Activated T-helper 2 cell treated with anti-CD3 and anti-CD28 coated beads, Interferon-gamma antibody, Interleukin-2, Interleukin-4, amounts not matched to agents 10 μg/mL and 5 μg/mL and 100 μg/mL, durations not matched to agents 14 hours and 24 hours and 36 hours (primary cell): ENCODE data around the gene ABRAXAS1. TPM values are rescaled to one million over a fixed set of nuclear protein-coding genes. Genes with fewer than 3 reads are reported as not detected.

Experiments used
- DNase-seq: peaks from one replicate; pipeline ENCODE4 v3.0.0; 2021; ENCODE audit warnings: low spot score
- H3K27ac Mint-ChIP-seq: one replicate; pipeline ENCODE4 v1.8.0; 2021; ENCODE audit warnings: mixed read lengths
- H3K27me3 Mint-ChIP-seq: one replicate; pipeline ENCODE4 v1.8.0; 2021; ENCODE audit warnings: low read depth, mixed read lengths
- H3K36me3 Mint-ChIP-seq: one replicate; pipeline ENCODE4 v1.8.0; 2021; ENCODE audit warnings: low read depth, mixed read lengths
- H3K4me1 Mint-ChIP-seq: one replicate; pipeline ENCODE4 v1.8.0; 2021; ENCODE audit warnings: low read depth, mixed read lengths
- H3K4me3 Mint-ChIP-seq: one replicate; pipeline ENCODE4 v1.8.0; 2021; ENCODE audit warnings: low read depth, mild to moderate bottlenecking, moderate library complexity, mixed read lengths
- H3K9me3 Mint-ChIP-seq: one replicate; pipeline ENCODE4 v1.8.0; 2021; ENCODE audit warnings: mixed read lengths
- intact Hi-C: fragments of 100-400 bp; cut with micrococcal nuclease; formaldehyde crosslinking; loops from one replicate; pipeline ENCODE4 v1.15.1; 2023
- total RNA-seq: library from RNA; stranded (reverse); gene quantifications from 2 replicates; pipeline ENCODE4 v1.2.3, GENCODE V29; 2022

ABRAXAS1 gene
- total RNA-seq, 1 donor from 2014 or later: 15.7 TPM

DNA sequence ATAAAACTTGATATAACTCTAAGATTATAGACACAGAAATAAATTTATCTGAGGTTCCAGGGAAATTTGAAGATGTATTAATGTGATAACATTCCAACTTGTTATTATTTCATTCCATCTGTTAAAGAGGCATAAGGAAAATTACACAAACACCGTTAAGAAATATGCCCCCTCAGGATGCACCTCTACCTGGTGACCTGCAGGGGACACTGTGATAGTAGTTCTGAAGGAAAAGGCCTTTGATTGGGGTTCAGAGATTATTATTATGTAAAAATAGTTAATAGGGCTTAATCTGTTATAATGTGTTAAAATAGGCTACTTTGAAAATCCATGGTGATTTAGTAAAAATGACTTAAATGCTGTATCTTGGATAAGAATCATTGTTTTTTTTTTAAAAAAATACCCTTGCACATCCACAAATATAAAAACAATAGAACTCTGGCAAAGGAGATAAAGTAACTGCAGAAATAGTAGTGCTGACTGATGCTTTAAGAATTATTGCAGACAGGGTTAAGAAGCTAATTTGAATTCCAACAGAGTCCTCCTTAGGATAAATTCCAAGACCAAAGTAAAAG is 6.1 kb upstream of the ABRAXAS1 start:
- no peak overlapping the region for H3K4me3 Mint-ChIP-seq

DNA sequence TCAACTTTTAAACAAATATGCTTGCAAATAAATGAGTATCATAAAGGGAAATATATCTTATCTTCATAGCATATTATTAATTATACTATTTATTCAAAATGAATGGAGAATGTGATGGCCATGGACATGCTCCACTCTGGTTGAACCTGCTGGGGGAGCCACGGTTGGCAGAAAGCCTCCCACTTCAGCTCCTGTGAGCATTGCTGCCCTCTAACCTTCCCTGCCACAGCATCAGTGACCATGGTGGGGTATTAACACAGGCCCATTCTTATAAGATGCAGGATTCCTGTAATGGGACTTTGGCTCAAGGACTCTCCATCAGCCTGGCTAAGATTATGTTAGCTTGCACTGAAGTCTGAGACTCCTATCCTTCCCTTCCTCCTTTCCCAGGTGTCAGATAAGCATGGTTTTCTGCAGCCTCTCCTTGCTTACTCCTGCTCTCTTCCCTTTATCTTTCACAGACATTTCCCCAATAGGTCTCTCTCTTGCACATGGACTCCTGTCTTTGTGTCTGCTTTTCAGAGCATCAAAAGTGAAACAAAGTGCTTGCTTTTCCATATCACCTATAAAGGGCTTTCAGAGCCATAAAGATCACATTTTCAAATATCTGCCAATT is 4.9 kb upstream of the ABRAXAS1 start:
- H3K36me3 Mint-ChIP-seq: no peaks in the 10 kb centered on the region
- no peak overlapping the region for H3K4me3 Mint-ChIP-seq
- no peaks in the 10 kb centered on the region for H3K9me3 Mint-ChIP-seq
- DNase-seq: no peak
- intact Hi-C loops: loop anchor here (10.0 kb wide), 1 partner anchor 205 kb away; the partner anchor contains the start of gene COQ2
- no peak overlapping the region for H3K27ac Mint-ChIP-seq
- H3K4me1 Mint-ChIP-seq: peaks cover 6% of the 10 kb centered on the region
- no peaks in the 10 kb centered on the region for H3K27me3 Mint-ChIP-seq

More for the DNA sequence above, 6.1 kb upstream of the ABRAXAS1 start:
- Mint-ChIP-seq H3K27ac (no peak overlapping the region), H3K4me1 (peaks cover 2% of the 10 kb centered on the region), H3K36me3 (no peaks in the 10 kb centered on the region), H3K9me3 (no peaks in the 10 kb centered on the region), H3K27me3 (no peaks in the 10 kb centered on the region)
- intact Hi-C loops: loop anchor here (1.0 kb wide), 1 partner anchor 149 kb away; no protein-coding TSS in a partner anchor
- DNase-seq: no peak

DNA sequence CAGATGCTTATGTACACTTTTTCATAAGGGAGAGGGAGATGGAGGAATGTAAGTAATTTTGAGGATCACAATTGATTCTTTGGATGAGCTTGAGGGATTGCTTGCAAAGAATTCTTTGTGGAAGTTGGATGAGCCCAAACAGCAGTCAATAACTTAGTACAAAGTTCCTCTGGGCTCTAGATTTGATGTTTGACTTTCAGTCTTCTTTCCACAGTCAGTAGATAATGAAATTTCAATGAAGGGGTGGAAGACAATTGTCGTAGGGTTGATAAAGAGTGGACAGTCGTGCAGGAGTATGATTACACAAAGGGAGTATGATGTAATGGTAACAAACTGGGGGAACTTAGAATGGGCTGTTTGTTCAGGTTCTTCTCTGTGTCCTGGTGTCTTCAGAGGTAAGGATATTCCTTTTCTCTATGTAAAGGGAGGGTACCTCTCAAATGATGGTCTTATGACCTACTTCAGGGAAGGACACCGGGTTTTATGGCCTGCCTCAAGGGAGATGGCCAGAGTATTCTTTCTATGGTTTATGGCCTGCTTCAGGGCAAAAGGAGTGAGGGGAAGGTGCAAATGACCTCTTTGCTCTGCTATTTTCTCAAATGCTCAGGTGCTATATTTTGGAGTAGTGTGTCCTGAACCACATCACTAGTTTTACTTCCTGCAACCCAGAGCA is 1.7 kb upstream of the ABRAXAS1 start:
- Mint-ChIP-seq H3K36me3 (peaks cover 4% of the 10 kb centered on the region), H3K4me1 (peaks cover 14% of the 10 kb centered on the region), H3K4me3 (peak overlapping the region; percentile 30), H3K9me3 (no peaks in the 10 kb centered on the region), H3K27me3 (no peaks in the 10 kb centered on the region), H3K27ac (peak overlapping the region; percentile 26)
- no peak for DNase-seq
- intact Hi-C loops: loop anchor here (10.0 kb wide), 1 partner anchor 202 kb away; the partner anchor contains the start of gene COQ2

DNA sequence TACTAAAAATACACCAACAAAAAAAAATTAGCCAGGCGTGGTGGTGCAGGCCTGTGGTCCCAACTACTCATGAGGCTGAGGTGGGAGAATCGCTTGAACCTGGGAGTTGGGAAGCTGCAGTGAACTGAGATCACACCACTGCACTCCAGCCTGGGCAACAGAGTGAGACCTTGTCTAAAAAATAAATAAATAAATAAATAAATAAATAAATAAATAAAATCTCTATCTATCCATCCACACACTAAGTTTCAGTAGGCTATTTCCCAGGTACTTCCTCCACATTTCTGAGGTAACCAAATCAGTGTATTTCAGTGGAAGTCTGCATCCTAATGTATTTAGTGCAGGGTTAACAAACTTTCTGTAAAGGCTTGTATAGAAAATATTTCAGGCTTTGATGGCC is 10.9 kb downstream of the ABRAXAS1 start:
- H3K27ac Mint-ChIP-seq: no peak overlapping the region
- H3K9me3 Mint-ChIP-seq: no peaks in the 10 kb centered on the region
- H3K27me3 Mint-ChIP-seq: no peaks in the 10 kb centered on the region
- no peak for DNase-seq
- peaks cover 2% of the 10 kb centered on the region for H3K4me1 Mint-ChIP-seq
- peaks cover 21% of the 10 kb centered on the region for H3K36me3 Mint-ChIP-seq
- intact Hi-C loops: no loop called here
- H3K4me3 Mint-ChIP-seq: no peak overlapping the region

DNA sequence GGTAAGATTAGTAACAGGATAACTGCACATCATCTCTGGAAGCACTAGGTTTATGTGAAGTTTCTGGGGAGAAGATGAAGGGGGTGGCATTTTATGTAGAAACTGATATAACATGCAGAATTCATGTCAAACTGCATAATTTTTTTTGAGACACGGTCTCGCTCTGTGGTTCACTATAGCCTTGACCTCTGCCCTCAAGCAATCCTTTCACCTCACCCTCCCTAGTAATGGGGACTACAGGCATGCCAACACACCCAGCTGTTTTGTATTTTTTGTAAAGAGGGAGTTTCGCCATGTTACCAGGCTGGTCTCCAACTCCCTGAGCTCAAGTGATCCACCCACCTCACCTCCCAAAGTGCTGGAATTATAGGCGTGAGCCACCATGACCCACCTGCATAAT is 11.5 kb downstream of the ABRAXAS1 start:
- no peak overlapping the region for H3K4me3 Mint-ChIP-seq
- no peaks in the 10 kb centered on the region for H3K27me3 Mint-ChIP-seq
- no peak for DNase-seq
- no peak overlapping the region for H3K27ac Mint-ChIP-seq
- peaks cover 22% of the 10 kb centered on the region for H3K36me3 Mint-ChIP-seq
- peaks cover 2% of the 10 kb centered on the region for H3K4me1 Mint-ChIP-seq
- no peaks in the 10 kb centered on the region for H3K9me3 Mint-ChIP-seq
- intact Hi-C loops: no loop called here

DNA sequence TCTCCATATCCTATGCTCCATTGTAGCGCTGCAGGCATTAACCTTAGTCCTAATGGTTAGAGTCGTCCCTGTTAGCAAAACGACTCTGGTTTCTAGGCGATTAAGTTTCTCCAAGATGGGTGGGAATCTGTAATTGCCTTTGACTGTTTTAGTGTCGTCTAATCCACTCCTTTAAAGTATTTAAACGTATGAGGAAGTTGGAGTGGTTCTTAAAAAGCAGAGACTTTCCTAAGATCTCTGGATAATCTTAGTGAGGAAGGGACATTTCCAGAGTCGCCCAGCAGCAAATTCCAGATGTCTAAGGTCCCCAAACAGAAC is 28.8 kb downstream of the ABRAXAS1 start:
- Mint-ChIP-seq H3K27me3 (no peaks in the 10 kb centered on the region), H3K36me3 (peaks cover 71% of the 10 kb centered on the region), H3K4me3 (peak overlapping the region; percentile 97), H3K27ac (peak overlapping the region; percentile 98), H3K4me1 (peaks cover 34% of the 10 kb centered on the region), H3K9me3 (no peaks in the 10 kb centered on the region)
- intact Hi-C loops: loop anchor here (5.0 kb wide), 3 partner anchors 239 to 1084 kb away; partner anchors contain the start of genes HNRNPD and PLAC8
- no peak for DNase-seq

DNA sequence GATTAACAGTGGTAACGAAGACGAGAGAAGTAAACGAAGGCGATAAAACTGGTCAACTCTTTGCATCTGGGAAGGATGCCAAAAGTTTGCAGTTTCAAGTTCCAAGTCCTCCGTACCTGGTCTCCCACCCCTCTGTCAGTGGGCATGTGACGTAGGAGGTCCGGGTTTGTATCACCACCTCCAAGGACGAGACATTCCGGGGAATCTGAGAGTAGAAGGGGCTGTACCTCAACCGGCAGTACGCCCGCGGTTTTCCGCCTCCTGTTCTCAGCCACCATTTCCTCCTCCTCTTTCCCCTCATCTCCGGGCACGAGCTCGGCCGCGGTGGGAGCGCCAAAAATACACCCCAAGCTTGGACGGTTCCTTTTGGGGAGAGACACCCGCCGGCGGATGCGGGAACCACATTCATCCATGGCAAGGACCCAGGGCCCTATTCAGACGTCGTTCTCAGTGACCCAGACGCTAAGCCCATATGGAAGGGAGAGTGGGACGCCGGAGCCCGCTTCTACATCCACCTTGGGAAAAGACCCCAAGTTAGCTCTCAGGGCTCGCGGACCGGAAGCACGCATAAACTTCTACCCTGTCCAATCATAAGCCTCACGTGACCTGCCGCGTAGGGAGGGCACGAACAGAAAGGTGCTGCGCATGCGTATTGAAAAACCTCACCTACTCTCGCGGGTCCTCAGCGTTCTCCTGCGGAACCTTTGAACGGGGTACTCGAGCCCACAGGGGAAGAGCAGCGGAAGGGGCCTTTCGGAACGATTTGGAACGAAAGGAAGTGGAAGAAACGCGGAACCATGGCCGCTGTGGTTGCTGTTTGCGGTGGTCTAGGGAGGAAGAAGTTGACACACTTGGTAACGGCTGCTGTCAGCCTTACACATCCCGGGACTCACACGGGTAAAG is 29.4 kb downstream of the ABRAXAS1 start, which contains the start of the genes HELQ and MRPS18C:
TSS of gene HELQ (minus strand) at position 543 of the 903 bp plus-strand sequence. CDS start at position 413, 130 bp downstream.
TSS of gene MRPS18C (plus strand) at position 778 of the 903 bp plus-strand sequence. CDS start at position 798, 20 bp downstream.
- intact Hi-C loops: loop anchor here (1.0 to 5.0 kb wide), 10 partner anchors 30 to 1083 kb away; partner anchors contain the start of genes ABRAXAS1, COPS4, ENOPH1 and HNRNPD
- peaks cover 66% of the 10 kb centered on the region for H3K36me3 Mint-ChIP-seq
- H3K4me1 Mint-ChIP-seq: peaks cover 34% of the 10 kb centered on the region
- DNase-seq: peak; percentile 95
- H3K27me3 Mint-ChIP-seq: no peaks in the 10 kb centered on the region
- H3K27ac Mint-ChIP-seq: peak within 1 kb of the TSS; percentile 98
- no peaks in the 10 kb centered on the region for H3K9me3 Mint-ChIP-seq
- peak within 1 kb of the TSS; percentile 97 for H3K4me3 Mint-ChIP-seq

DNA sequence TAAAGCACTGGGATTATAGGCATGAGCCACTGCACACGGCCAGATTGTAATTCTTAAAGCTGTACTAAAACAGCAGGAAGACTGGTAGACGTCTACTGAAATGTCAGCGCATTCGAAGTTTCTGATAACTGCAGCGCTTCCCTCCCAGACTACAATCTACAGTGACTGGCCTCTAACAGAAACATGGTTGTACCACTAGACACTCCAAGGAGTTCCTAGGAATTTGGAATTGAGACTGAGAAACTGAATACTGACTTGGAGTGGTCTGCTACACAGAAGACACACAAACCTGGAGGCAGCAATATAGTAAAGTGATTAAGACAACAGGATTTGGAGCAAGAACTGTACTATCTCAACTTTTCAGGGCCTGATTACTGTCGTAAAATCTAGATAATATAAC is 30.2 kb downstream of the ABRAXAS1 start:
- intact Hi-C loops: loop anchor here (1.0 to 5.0 kb wide), 10 partner anchors 31 to 1082 kb away; partner anchors contain the start of genes ABRAXAS1, COPS4, ENOPH1 and HNRNPD
- Mint-ChIP-seq H3K9me3 (no peaks in the 10 kb centered on the region), H3K4me3 (peak overlapping the region; percentile 97), H3K4me1 (peaks cover 34% of the 10 kb centered on the region), H3K27ac (peak overlapping the region; percentile 98), H3K27me3 (no peaks in the 10 kb centered on the region), H3K36me3 (peaks cover 60% of the 10 kb centered on the region)
- no peak for DNase-seq

DNA sequence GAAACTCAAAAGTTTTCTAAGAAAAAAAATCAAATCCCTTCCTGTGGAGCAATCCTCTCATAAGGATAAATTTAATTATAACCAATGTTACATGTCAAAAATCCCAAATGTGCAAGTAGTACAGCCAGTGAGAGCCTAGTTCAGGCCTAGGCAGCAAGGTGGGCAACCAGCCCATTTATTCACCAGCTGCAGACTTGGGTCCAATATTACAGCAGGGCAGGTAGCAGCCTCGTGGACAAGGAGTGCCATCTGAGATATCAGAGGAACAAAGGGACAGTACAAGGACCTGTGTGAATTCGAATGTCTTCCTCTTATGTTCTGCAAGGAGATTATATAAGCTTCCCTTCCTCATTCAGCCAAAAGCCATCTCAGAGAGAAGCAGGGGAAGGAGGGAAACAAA is 35.9 kb downstream of the ABRAXAS1 start:
- H3K27ac Mint-ChIP-seq: no peak overlapping the region
- H3K9me3 Mint-ChIP-seq: no peaks in the 10 kb centered on the region
- no peak overlapping the region for H3K4me3 Mint-ChIP-seq
- peaks cover 44% of the 10 kb centered on the region for H3K36me3 Mint-ChIP-seq
- peaks cover 11% of the 10 kb centered on the region for H3K4me1 Mint-ChIP-seq
- intact Hi-C loops: no loop called here
- DNase-seq: no peak
- H3K27me3 Mint-ChIP-seq: no peaks in the 10 kb centered on the region

DNA sequence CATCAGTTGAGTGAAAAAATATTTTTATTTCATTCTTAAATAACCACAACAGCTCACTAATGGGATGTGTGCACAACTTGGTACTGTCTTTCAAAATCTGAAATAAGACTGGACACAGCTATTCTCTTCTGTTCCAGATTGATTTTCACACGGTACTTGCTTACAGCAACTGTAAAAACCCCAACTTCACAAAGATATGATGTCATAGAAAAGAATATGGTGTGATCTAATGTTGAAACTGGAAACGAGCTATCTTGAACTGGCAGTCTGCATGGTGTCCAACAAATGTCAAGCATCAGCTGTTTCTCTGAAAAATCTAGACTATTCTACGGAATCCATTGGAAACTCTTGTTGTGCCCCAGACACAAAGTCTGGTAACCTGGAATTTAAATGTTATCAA is 44.0 kb downstream of the ABRAXAS1 start:
- no peak overlapping the region for H3K4me3 Mint-ChIP-seq
- H3K27me3 Mint-ChIP-seq: no peaks in the 10 kb centered on the region
- no peak overlapping the region for H3K27ac Mint-ChIP-seq
- intact Hi-C loops: no loop called here
- H3K36me3 Mint-ChIP-seq: peaks cover 35% of the 10 kb centered on the region
- no peaks in the 10 kb centered on the region for H3K9me3 Mint-ChIP-seq
- DNase-seq: no peak
- no peaks in the 10 kb centered on the region for H3K4me1 Mint-ChIP-seq

DNA sequence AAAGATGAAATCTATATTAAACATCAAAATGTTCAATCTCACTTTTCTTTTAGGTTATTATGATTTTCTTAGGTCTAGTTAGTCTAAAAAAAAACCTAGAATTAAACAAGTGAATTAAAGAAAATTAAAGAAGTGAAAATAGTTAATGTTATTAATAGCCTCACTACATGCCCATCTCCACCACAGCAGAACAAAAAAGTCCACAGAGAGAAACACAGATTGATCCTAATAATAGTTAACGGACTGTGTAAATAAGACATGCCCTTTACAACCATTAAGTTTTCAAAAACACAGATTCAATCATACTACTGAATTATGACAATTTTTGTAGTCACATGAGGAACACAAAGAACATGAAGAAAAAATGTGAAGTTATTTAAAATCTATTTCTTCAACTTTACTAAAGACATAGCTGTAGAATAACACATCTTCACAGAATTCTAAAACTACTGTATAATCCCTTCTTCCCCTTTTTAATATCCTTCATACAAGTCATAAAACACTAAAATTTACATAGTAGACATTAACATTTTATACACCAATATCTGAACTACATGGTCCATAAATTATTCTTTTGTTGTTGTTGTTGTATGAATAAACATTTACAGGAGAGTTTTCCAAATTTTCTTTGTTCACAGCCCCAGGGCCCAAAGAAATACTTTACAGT is 44.6 kb downstream of the ABRAXAS1 start:
- Mint-ChIP-seq H3K4me1 (no peaks in the 10 kb centered on the region), H3K36me3 (peaks cover 38% of the 10 kb centered on the region), H3K27ac (no peak overlapping the region), H3K4me3 (no peak overlapping the region), H3K27me3 (no peaks in the 10 kb centered on the region), H3K9me3 (no peaks in the 10 kb centered on the region)
- intact Hi-C loops: no loop called here
- DNase-seq: no peak

DNA sequence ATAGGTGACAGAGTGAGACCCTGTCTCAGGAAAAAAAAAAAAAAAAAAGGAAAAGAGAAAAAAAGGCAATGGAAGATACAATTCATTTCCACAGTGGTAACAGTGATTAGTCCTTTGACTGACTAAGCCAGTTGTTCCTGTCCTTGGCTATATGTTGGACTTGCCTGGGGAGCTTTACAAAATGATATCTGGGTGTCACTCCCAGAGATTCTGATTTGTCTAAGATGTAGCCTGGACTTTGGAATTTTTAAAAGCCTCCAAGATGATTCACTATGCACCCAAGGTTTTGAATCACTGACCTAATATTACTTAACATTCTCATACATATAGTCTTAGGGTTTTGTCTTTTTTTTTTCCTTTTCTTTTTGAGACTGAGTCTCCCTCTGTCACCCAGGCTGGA is 46.2 kb downstream of the ABRAXAS1 start:
- Mint-ChIP-seq H3K27ac (no peak overlapping the region), H3K4me3 (no peak overlapping the region), H3K36me3 (peaks cover 33% of the 10 kb centered on the region), H3K9me3 (no peaks in the 10 kb centered on the region), H3K4me1 (no peaks in the 10 kb centered on the region), H3K27me3 (no peaks in the 10 kb centered on the region)
- intact Hi-C loops: no loop called here
- no peak for DNase-seq
